ENCODE results near the gene FA2H. TPM values are rescaled to one million over a fixed set of nuclear protein-coding genes. Genes with fewer than 3 reads are reported as not detected.
"Not testable (repeated sequence)": the region's sequence is repeated elsewhere in the genome, so short reads cannot be mapped to it uniquely, and the experiment has no call there.

FA2H gene
- total RNA-seq, 1 experiment from 2014 or later, result 0.06 TPM

DNA sequence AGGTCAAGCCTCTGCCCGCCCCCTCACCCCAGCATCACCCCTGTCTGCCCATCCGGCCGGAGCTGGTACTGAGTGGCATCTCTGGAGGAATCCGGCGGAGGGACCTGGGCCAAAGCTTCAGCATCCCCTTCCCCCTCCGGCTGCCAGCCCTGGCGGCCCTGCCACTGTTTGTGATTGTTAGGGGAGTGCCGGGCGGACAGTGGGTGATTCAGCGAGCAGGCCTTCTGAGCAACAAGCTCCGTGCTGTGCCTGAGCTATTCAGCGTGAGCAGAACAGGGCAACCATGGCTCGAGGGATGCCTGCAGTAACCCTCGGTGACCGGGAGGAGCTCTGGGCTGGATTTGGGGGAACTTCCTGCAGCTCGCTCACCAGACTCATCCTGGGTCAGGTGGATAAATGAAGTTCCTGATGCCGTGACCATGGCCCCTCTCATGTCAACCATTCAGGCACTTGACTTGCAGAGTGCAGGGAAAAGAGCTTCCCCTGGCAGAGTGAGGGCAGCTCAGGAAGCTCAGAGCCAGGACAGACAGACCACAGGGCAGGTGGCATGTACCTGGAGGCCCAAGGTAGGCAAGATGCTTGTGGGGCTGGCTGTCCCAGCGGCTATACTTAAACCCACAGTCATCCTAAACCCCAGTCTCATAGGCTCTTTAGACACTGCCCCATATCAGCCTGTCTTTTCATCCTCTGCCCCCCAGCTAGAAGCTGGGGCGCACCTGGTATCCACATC, 49.6 kb downstream of the FA2H start:
- peak; percentile 72 for DNase-seq (ENCODE audit: low read depth)

DNA sequence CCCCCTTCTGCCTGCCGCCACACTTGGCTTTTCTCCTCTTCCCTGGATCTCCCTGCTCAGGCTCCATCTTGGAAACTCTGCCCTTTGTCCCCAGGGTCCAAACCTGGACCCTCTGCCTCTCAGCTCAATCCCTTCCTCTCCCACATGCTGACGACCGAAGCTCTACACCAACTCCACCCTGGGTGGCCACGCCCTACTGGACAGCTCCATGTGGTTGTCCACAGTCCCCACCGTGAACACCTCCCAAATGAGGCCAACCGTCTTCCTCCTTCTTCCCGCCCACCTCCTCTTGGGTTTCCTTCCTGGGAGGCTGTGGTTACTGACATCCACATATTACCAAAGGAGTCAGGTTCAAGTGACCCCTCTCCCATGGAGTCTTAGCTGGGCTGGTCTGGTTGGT, 51.4 kb downstream of the FA2H start:
- no peak for DNase-seq (ENCODE audit: low read depth)

DNA sequence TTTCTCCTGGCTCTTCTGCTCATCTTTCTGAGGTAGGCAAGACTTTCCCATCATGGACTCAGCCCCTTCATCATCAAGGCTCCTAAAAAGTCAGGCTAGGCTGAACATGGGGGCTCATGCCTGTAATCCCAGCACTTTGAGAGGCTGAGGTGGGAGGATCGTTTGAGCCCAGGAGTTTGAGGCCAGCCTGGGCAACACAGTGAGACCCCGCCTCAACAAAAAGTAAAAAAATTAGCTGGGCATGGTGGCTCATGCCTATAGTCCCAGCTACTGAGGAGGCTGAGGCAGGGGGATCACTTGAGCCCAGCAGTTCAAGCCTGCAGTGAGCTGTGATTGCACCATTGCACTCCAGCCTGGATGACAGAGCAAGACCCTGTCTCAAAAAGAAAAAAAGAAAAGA, 52.5 kb downstream of the FA2H start:
- DNase-seq (ENCODE audit: low read depth), result not testable (repeated sequence)

DNA sequence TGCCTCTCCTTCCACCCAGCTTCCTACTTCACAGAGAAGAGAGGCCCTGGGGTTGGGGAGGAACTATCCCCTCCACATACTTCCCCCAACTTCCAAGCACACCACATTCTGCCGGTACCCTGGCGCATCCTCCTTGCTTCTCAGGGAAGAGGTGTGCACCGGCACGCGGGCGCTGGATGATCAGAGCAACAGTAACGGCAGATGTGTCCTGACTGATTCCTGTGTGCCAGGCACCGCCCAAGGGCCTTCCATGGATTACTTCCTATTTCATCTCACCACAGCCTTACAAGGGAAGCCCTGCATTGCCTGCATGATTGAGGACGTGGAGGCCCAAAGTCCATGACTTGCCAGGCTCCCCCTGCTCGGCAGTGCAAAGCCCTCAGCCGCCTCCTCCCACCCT, 52.9 kb downstream of the FA2H start:
- DNase-seq (ENCODE audit: low read depth), result no peak

DNA sequence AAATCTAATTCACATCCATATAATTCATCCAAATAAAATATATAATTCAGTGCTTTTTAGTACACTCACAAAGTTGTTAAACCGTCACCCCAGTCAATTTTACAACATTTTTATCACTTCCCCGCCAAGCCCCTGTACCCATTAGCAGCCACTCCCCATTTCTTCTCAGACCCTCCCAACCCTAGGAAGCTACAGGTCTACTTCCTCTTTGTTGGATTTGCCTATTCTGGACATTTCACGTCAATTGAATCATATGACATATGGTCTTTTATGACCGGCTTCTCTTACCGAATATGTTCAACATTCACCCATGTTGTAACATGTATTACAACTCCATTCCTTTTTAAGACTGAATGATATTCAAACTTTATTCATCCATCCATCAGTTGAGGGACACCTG, 54.0 kb downstream of the FA2H start:
- DNase-seq (ENCODE audit: low read depth), result no peak

DNA sequence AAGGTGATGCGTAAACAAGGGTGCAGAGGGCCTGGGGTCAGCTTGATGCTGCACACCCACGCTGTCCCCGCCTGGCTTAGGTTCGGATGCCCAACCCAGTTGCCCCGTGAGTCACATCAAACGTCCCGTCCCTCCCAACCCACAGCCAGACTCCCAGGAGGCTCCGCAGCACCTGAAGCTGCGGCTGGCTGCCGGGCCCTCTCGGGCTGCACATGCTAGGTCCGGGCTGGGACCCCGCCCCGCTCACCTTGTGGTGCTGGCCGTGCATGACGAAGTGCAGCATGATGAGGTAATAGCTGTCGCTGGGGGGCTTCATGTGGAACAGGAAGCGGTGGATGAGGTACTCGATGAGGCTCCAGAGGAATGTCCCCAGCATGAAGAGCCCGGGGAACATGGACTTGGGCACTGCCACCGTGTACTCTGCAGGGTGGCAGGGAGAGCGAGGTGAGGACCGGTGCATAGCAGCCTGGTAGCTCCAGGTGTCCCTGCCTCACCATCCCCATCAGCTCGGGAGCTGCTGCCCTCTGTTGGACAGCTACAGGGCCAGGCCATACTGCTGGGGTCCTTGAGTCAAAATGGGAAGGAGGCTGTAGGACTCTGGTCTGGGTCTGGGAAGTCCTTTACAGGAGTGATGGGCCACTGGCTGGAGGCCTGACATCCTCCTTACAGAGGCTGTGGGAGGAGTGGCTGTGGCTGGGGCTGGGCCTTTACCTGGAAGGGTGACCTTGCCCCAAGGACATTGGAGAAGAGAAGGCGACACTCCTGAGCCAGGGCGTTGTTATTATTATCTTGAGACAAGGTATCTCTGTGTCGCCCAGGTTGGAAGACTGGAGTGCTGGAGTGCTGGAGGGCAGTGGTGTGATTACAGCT, 55.6 kb downstream of the FA2H start:
- no peak for DNase-seq (ENCODE audit: low read depth)

DNA sequence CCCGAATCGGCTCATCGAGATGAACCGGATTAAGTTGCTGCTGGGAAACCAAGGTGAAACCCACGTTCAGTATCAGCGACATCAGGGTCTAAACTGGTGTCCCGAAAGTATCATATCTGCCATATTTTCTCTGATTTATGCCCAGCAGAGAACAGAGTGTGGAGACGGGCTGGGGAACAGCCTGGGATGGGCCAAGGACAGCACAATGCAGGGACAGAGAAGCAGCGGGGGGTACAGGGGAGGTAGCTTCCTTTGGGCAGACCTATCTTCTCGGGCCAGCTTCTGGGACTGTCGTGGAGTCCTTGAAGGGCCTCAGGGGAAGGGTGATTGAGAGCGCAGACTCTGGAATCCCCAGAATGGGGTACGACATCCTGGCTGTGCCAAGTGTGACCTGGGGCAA, 56.5 kb downstream of the FA2H start:
- DNase-seq (ENCODE audit: low read depth), result no peak

DNA sequence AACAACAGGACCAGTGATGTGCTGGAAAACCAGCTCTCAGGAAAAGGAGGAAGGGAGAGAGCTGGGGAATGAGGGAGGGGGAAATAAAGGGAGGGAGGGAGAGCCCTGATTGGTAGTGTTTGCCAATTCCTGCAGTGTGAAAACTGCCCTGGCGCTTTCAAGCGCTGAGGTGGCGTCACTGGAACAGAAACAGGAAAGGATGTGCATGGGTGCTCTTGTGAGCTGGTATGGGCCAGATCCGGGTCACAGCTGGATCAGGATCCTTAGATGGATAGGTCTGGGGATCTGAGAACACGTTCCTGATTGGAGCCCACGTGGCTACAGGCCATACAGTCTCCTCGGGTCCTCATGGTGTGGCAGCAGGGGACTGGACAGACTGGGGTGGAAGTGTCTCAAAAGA, 57.3 kb downstream of the FA2H start:
- DNase-seq (ENCODE audit: low read depth), result no peak

DNA sequence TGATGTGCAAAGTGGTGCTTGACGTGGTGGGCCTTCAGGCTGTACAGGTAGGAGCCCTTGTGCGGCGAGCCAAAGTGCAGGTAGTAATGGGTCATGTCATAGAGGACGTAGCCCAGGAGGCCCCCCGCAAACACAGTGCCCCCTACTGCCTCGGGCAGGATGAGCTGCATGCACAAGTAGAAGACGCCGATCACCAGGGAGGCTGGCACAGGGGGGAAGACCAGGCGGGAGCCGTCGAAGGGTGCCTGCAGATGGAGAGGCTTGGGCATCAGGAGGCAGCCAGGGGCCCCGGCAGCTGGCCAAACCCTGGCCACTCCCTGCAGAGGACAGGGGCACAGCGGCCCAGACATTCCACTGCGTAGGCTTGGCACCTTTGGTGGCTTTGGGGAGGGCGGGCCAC, 58.3 kb downstream of the FA2H start:
- DNase-seq (ENCODE audit: low read depth), result no peak

DNA sequence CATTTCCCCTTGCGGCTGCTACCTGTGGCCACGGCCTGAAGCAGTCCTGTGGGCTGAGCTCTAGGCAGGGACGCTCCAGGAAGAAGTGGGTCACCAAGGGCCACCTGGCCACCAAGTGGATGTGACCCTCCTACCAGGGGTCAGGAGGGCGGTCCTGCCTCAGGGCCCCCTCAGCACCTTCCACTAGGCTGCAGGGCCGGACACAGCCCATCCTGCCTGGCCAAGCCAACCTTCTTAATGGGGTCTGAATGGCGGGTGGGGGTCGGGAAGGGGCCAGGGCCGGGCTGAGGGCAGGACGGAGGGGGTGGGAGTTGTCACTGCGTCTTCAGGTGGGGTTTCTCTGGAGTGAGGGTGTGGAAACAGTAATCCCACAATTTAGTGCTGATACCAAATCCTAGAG, 60.7 kb downstream of the FA2H start:
- DNase-seq (ENCODE audit: low read depth), result no peak

DNA sequence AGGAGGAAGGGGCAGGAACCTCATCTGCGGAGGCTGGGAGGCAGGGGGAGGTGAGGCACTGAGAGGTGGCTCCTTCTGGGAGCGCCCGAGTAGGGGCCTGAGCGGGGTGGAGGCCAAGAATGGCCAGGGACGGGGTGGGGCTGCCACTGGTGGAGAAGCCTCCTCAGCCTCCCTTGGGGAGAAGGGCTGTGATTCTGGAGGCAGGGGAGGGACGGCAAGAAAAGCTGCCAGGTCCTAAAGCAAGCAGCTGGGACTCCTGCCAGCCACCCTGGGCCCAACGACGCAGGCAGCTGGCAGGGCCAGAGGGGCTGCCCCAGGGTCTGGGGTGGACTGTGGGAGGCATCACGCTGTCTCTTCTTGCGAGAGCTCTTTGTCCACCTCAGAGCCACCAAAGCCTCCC, 61.3 kb downstream of the FA2H start:
- no peak for DNase-seq (ENCODE audit: low read depth)

DNA sequence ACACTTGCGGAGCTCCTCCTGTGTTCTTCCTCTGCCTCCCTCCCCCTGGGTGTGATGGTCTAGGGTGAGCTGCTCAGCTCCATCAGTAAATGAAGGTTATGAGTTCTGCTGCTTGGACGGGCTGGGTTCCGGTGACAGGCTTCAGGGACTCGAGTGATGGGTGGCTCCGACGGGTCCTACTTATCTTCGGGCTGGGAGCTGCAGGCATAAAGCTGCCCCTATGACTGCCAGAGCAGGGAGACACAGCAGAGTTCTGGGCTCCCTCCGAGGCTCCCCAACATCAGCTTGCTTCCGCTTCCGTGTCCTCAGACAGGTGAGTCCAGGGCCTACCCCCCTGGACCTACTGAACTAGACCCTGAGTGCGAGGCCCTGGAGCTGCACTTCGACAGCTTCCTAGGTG, 62.7 kb downstream of the FA2H start:
- DNase-seq (ENCODE audit: low read depth), result no peak

DNA sequence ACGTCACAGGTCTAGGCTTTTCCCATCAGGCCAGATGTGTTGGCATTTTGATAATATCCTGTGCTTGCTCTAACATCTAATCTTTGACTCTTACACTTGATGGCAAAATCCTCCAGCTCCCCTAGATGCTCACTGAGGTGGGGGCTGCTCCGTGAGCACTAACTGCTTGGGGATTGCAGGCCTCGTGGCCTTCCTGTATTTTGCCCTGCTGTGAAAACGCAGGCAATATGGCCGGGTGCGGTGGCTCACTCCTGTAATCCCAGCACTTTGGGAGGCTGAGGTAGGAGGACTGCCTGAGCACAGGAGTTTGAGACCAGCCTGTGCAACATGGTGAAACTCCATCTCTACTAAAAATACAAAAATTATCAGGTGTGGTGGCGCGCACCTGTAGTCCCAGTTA, 64.2 kb downstream of the FA2H start:
- no peak for DNase-seq (ENCODE audit: low read depth)

DNA sequence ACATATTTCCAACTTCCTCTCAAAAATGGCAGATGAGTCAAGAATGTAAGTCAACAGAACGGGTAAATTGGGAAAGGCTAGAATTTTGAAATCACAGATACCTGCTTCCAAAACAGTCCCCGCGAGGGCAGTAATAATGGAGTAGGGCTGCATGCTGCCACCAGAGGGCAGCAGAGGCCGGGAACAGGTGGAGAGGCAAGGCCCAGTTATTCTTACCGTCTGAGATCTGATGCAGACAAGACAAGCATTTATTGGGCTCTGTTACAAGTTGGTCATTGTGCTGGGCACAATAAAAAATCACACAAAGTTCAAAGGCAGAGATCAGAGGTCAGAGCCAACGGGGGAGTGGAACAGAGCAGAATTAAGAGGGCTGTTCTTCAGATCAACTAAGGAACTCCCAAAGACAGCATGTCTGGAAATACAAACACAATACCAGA, 65.2 kb downstream of the FA2H start:
- DNase-seq (ENCODE audit: low read depth), result peak; percentile 58

DNA sequence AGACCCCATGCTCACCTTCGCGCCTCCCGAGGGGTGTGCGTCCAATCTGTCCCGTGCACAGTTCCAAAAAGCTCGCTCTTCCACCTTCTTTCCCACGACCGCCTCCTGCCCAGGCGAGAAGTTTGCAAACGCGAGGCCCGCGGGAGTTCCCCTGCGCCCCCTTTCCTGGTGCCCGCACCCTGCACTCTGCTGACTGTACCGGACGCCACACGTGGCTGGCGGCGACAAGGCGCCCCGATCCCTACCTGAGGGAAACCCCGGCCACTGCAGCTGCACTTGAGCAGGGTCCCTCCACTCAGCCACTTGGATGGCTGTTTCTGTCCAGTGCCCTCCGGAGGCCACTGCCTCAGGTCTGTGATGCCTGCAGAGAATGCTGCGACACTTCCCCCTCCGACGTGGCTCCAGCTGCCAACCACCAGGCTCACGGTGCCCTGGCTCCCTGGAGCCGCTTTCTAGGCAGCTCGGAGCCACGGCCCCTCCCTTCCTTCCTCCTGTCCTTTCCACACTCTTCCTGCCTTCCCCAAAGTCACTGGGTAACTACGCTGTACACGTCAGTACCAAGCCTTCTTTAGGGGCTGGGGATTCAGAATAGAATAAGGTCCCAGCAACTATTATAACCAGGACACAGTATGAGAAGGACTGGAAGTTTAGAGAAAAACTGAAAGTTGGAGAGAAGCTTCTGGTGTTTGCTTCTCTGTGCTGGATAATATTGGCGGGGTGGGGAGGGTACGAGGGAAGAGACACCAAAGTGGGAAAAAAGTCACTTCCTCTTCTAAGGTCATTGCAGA, 74.0 kb downstream of the FA2H start, which contains the start of gene MLKL:
MLKL (minus strand) TSS at position 425 of the 788 bp plus-strand sequence. CDS start 5,105 bp downstream, outside the sequence.
- DNase-seq (ENCODE audit: low read depth), result peak; percentile 60

DNA sequence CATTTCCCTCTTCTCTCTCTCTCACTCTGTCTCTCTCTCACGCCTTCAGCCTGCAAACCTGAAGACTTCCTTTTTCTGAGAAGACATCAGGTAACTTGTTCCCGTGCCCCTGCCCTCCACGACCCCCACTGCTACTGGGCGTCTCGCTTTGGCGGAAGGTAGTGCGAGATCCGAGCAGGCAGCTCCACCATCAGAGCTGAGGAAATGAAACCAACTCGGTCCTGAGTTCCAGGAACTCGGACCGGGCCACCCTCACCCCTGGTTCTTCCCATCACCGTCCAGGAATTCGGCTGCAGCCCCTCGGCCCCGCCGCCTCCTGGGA, 74.5 kb downstream of the FA2H start:
- no peak for DNase-seq (ENCODE audit: low read depth)

DNA sequence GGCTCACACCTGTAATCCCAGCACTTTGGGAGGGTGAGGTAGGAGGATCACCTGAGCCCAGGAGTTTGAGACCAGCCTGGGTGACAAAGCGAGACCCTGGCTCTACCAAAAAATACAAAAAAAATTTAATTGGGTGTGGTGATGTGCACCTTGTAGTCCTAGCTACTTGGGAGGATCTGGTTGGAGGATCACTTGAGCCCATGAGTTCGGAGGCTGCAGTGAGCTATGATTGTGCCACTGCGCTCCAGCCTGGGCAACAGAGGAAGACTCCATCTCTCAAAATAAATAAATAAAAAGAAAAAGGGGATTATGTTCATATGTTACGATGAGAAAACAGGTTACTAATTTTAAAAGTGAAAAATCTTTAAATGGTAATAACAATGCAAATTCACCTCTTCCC, 75.0 kb downstream of the FA2H start:
- no peak for DNase-seq (ENCODE audit: low read depth)

DNA sequence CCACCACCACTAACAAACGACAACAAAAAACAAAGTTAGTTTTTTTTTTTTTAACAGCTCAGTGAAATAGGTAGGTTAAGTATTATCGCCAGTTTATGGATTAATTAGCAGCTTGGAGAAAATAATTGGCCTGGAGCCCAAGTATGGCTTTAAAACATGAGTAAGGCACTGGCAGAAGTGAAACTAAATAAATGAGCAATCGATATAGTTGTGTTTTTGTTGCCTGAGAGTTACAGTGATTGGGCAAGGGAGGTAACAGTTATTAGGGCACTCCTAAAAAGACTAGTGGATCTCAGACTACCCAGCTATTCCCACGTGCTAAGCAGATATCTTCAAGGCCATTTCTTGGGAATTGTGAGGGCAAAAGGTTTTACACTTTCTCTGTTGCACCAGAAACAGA, 76.4 kb downstream of the FA2H start:
- DNase-seq (ENCODE audit: low read depth), result peak; percentile 8

DNA sequence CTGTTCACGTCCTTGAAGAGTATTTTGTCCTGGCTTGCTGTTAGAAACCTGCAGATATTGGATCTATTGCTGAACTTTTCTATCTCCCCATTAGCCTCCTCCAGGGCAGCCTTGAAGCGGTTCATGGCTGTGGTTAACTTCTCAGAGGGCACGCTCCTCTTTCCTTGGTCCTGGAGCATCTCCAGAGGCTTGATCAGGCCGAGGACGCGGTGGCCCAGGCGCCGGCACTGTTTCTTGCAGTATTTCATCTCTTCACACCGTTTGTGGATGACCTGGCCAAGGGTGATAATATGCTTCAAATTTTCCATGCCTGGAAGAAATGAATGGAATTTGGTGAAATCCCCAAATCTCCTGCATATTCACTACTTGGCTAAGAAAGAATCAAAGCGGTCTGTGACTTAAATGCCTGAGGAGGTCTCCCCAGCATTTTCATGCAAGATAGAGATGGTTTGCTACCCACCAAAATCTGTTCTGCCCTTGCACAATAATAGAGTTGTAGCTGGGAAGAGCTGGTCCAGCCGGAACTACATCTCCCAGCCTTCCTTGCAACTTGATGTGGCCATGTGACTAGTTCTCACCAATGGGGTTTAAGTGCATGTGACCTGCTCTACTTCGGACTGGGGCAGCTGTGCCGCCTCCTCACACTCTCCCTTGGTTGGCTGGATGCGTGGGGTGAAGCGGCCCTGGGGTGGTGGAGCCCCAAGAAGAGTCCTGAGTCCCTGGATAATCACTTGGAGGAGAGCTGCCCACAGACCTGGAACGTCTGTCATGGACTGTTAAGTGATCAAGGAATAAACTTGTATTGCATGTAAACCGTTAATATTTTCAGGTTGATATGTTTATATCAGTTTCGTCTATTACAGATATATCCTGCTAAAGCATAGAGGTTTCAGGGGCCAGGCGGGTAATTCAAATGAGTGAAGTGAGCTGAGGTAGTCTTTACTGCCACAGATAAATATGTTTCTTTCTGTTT, 78.9 kb downstream of the FA2H start:
- DNase-seq (ENCODE audit: low read depth), result peak; percentile 89

DNA sequence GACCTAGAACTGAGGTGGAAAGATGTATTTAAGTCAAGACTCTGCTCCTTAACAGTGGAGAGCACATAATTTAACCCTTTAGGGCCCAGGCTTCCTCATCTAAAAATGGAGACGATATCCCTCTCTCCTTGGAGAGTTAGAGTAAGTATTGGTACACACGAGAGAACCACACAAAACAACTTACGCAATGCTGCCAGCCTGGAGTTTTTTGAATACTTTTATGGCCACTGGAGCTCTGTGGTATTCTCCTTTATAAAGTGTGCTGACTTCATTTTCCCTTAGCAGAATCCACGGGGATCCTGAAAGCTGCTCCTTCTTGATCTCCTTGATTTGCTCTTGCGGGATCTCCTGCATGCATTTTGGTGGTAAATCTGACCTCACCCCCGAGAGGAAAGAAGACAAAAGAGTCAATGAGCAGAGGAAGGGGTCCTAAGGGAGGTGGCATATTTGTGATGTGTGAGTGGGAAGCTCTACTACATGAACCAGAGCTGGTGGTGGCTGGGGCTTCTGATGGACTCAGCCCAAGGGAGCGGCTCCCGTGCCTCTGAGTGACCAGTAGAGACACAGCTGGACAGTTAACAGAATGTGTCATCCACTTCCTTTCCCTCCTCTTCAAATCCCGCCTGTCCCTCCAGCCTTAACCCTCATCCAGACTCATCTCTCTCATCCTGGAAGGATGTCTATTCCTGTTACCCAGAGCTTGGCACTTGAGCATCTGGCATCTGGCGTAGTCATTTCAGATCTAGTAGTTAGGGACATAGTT, 83.3 kb downstream of the FA2H start:
- peak; percentile 34 for DNase-seq (ENCODE audit: low read depth)
